ENCODE results near the gene SLC35G1.

DNA sequence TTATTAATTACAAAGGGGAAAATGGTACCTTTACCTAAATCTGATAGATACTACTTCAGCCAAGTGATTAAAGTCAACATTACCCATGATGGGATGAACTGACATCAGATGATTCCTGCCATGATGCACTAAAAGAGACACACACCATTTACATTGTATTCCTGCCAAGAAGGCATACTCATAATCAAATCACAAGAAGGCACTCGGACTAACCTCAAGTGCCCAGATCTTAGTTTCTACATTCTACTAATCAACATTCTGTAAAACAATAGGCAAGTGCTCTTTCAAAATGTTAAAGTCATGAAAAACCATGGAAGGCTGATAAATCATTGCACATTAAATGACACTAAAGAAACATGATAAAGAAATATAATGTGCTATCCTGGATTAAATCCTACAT is 44.4 kb downstream of the SLC35G1 start:
- TF ChIP-seq, protein P1, sequence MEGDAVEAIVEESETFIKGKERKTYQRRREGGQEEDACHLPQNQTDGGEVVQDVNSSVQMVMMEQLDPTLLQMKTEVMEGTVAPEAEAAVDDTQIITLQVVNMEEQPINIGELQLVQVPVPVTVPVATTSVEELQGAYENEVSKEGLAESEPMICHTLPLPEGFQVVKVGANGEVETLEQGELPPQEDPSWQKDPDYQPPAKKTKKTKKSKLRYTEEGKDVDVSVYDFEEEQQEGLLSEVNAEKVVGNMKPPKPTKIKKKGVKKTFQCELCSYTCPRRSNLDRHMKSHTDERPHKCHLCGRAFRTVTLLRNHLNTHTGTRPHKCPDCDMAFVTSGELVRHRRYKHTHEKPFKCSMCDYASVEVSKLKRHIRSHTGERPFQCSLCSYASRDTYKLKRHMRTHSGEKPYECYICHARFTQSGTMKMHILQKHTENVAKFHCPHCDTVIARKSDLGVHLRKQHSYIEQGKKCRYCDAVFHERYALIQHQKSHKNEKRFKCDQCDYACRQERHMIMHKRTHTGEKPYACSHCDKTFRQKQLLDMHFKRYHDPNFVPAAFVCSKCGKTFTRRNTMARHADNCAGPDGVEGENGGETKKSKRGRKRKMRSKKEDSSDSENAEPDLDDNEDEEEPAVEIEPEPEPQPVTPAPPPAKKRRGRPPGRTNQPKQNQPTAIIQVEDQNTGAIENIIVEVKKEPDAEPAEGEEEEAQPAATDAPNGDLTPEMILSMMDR (IDR thresholded peaks at IDR 0.05): no peak
- no peak for TF ChIP-seq POLR2A (IDR thresholded peaks at IDR 0.05)
